Gastrocnemius medialis (tissue), 4 donors: ENCODE results near the gene ABCF3. TPM values are rescaled to one million over a fixed set of nuclear protein-coding genes. Genes with fewer than 3 reads are reported as not detected.

Source experiments
- ATAC-seq, 2 donors: fragments of 150-250 bp; one replicate each; pipeline ENCODE4 v1.9.1; 2016
- DNase-seq, 2 donors: peaks; one replicate each; pipeline ENCODE4 v3.0.0-alpha.2; 2019
- H3K27ac ChIP-seq, 4 donors: fragments of 200-600 bp; sonication (generic); 1 replicate in 1 of 4; 2 replicates in 3 of 4; pipeline ENCODE4 v1.5.1; 2016 to 2018; ENCODE audit warnings: mild to moderate bottlenecking in 2 of 4, moderate library complexity in 1 of 4
- H3K27me3 ChIP-seq, 3 donors: fragments of 200-600 bp; sonication (generic) in 2 of 3; 1 replicate in 1 of 3; 2 replicates in 2 of 3; pipeline versions ENCODE4 v1.5.1 to v1.6.0; 2016 to 2019; ENCODE audit warnings: mild to moderate bottlenecking in 1 of 3, moderate library complexity in 1 of 3
- H3K36me3 ChIP-seq, 2 donors: fragments of 200-600 bp; sonication (generic) in 1 of 2; one replicate each; pipeline ENCODE4 v1.5.1; 2017 to 2018
- H3K4me1 ChIP-seq, 2 donors: fragments of 200-600 bp; sonication (generic) in 1 of 2; one replicate each; pipeline ENCODE4 v1.5.1; 2016 to 2017; ENCODE audit warnings: mild to moderate bottlenecking in 2 of 2
- H3K4me3 ChIP-seq, 4 donors: fragments of 200-600 bp; sonication (generic) in 3 of 4; 1 replicate in 1 of 4; 2 replicates in 3 of 4; pipeline ENCODE4 v1.5.1; 2016 to 2019; ENCODE audit warnings: mild to moderate bottlenecking in 2 of 4
- H3K9me3 ChIP-seq, 3 donors: fragments of 200-600 bp; sonication (generic) in 2 of 3; 1 replicate in 1 of 3; 2 replicates in 2 of 3; pipeline ENCODE4 v1.5.1; 2016 to 2019
- POLR2A ChIP-seq, 2 donors: fragments of 450-650 bp; IDR thresholded peaks; one replicate each; pipeline ENCODE4 v1.6.1; 2017; ENCODE audit warnings: antibody characterized with exemption in 2 of 2, mild to moderate bottlenecking in 2 of 2, moderate library complexity in 2 of 2
- in situ Hi-C, 4 donors: fragments of 200-750 bp; cut with MboI; loops; one replicate each; pipeline versions ENCODE4 v1.15.0 to v1.8.0; 2017; ENCODE audit warnings: low sequenced_read_pairs in 4 of 4
- intact Hi-C: fragments of 100-400 bp; cut with DNase I; formaldehyde crosslinking; loops from one replicate; pipeline ENCODE4 v1.15.1; 2023; ENCODE audit warnings: low total_unique reads
- total RNA-seq, 4 donors: library from RNA; depleted of rRNA; stranded (reverse); fragments of >200 nt; gene quantifications; one replicate each; pipeline versions ENCODE4 v1.1.0 to v1.2.3, GENCODE V29; 2016
- TF ChIP-seq, protein P1 (sequence below), 5 experiments: fragments of 450-650 bp in 3 of 5; fragments of 200-600 bp in 2 of 5; sonication (generic) in 2 of 5; IDR thresholded peaks in 4 of 5; conservative IDR thresholded peaks in 1 of 5; 1 replicate in 4 of 5; 2 replicates in 1 of 5; pipeline ENCODE4 v1.5.1; 2016 to 2019; ENCODE audit warnings: antibody characterized with exemption in 5 of 5, mild to moderate bottlenecking in 3 of 5, moderate library complexity in 3 of 5

The ABCF3 gene
- total RNA-seq, 4 donors from 2014 or later: 52.6 to 96.4 (median 63.2) TPM

DNA sequence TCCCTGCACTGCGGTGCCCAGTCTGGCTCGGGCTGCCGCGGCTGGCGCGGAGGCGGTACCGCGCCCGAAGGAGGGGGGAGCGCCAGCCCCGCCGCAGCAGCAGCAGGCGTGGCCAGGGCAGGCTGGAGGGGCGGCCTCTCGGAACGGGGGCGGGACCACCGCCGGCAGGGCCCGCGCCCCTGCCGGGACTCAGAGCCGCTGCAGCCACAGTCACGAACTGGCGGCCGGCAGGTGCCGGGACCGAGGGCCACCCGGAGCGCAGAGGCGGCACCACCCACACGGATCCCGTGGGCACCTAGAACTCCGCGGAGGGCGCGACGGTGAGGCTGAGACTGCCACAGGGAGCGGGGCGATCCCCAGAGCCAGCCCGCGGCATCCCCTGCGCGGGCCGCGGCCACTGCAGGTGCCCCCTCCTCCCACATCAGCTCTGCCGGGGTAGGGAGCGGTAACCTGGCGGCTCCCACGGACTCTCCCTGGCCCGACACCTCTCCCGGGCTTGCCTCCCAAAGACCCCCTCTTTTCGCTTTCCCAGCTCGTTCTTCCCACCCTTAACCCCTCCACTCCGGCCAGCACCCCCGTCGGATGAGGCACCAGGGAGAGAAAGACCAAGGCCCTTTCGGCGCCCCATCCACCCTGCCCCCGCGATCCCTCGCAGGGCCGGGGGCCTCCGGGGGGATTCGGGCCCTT is 43.5 kb downstream of the ABCF3 start, which contains the start of gene VWA5B2:
TSS of gene VWA5B2 (plus strand) at position 192 of the 687 bp plus-strand sequence. CDS start 944 bp downstream, outside the sequence.
- intact Hi-C loops: loop anchor here (2.0 to 5.0 kb wide), 2 partner anchors 21 to 58 kb away; no protein-coding TSS in a partner anchor
- H3K4me1 ChIP-seq: peaks cover 4 to 9% of the 10 kb centered on the region in 2 donors
- DNase-seq: no peak
- peak; percentile 18 to 29 for ATAC-seq
- no peak within 1 kb of the TSS for H3K27ac ChIP-seq
- in situ Hi-C loops: loop anchor here in 2 of 4 donors (25.0 kb wide), 2 partner anchors 92 to 342 kb away; partner anchors contain the start of genes EIF2B5 (in 1 of the 2) and PARL (in 1 of the 2)
- no peaks in the 10 kb centered on the region for H3K9me3 ChIP-seq
- H3K27me3 ChIP-seq: peaks cover 33 to 45% (median 36%) of the 10 kb centered on the region in 3 donors
- no peaks in the 10 kb centered on the region for H3K36me3 ChIP-seq
- H3K4me3 ChIP-seq: peak within 1 kb of the TSS; percentile 29 to 60 (median 52)
- TF ChIP-seq, protein P1, sequence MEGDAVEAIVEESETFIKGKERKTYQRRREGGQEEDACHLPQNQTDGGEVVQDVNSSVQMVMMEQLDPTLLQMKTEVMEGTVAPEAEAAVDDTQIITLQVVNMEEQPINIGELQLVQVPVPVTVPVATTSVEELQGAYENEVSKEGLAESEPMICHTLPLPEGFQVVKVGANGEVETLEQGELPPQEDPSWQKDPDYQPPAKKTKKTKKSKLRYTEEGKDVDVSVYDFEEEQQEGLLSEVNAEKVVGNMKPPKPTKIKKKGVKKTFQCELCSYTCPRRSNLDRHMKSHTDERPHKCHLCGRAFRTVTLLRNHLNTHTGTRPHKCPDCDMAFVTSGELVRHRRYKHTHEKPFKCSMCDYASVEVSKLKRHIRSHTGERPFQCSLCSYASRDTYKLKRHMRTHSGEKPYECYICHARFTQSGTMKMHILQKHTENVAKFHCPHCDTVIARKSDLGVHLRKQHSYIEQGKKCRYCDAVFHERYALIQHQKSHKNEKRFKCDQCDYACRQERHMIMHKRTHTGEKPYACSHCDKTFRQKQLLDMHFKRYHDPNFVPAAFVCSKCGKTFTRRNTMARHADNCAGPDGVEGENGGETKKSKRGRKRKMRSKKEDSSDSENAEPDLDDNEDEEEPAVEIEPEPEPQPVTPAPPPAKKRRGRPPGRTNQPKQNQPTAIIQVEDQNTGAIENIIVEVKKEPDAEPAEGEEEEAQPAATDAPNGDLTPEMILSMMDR (IDR thresholded peaks at IDR 0.05 in 4 of 5, conservative IDR thresholded peaks at IDR 0.05 in 1 of 5): peak in 2 of 5 experiments; percentile 24 to 32
- no peak for TF ChIP-seq POLR2A (IDR thresholded peaks at IDR 0.05)

GRCh38 chr3:184230081-184230602 is 44.1 kb downstream of the ABCF3 start:
- DNase-seq (no peak), ATAC-seq (no peak)
- no peak for TF ChIP-seq POLR2A (IDR thresholded peaks at IDR 0.05)
- TF ChIP-seq, protein P1 (IDR thresholded peaks at IDR 0.05 in 4 of 5, conservative IDR thresholded peaks at IDR 0.05 in 1 of 5): no peak
- peak overlapping the region; percentile 29 to 60 (median 52) for H3K4me3 ChIP-seq
- peaks cover 33 to 45% (median 36%) of the 10 kb centered on the region in 3 donors for H3K27me3 ChIP-seq
- no peaks in the 10 kb centered on the region for H3K36me3 ChIP-seq
- in situ Hi-C loops: loop anchor here in 2 of 4 donors (25.0 kb wide), 2 partner anchors 93 to 343 kb away; partner anchors contain the start of genes EIF2B5 (in 1 of the 2) and PARL (in 1 of the 2)
- H3K4me1 ChIP-seq: peaks cover 4 to 9% of the 10 kb centered on the region in 2 donors
- H3K9me3 ChIP-seq: no peaks in the 10 kb centered on the region
- no peak overlapping the region for H3K27ac ChIP-seq
- intact Hi-C loops: no loop called here

- no peak for TF ChIP-seq POLR2A (IDR thresholded peaks at IDR 0.05)
- in situ Hi-C loops: loop anchor here in 2 of 4 donors (25.0 kb wide), 2 partner anchors 94 to 344 kb away; partner anchors contain the start of genes EIF2B5 (in 1 of the 2) and PARL (in 1 of the 2)
Observed at GRCh38 chr3:184230603-184231528, 44.9 kb downstream of the ABCF3 start.

GRCh38 chr3:184231671-184232070 is 45.7 kb downstream of the ABCF3 start:
- no peak overlapping the region for H3K27ac ChIP-seq
- peaks cover 33 to 45% (median 36%) of the 10 kb centered on the region in 3 donors for H3K27me3 ChIP-seq
- H3K4me1 ChIP-seq: peaks cover 4 to 9% of the 10 kb centered on the region in 2 donors
- intact Hi-C loops: no loop called here
- DNase-seq: no peak
- no peaks in the 10 kb centered on the region for H3K9me3 ChIP-seq
- TF ChIP-seq, protein P1 (IDR thresholded peaks at IDR 0.05 in 4 of 5, conservative IDR thresholded peaks at IDR 0.05 in 1 of 5): no peak
- TF ChIP-seq POLR2A (IDR thresholded peaks at IDR 0.05): no peak
- ATAC-seq: no peak
- no peaks in the 10 kb centered on the region for H3K36me3 ChIP-seq
- in situ Hi-C loops: loop anchor here in 2 of 4 donors (25.0 kb wide), 2 partner anchors 94 to 344 kb away; partner anchors contain the start of genes EIF2B5 (in 1 of the 2) and PARL (in 1 of the 2)
- no peak overlapping the region for H3K4me3 ChIP-seq

More at GRCh38 chr3:184230603-184231528, 44.9 kb downstream of the ABCF3 start:
- no peak for ATAC-seq
- peaks cover 4 to 9% of the 10 kb centered on the region in 2 donors for H3K4me1 ChIP-seq
- peak overlapping the region; percentile 29 to 60 (median 52) for H3K4me3 ChIP-seq
- no peaks in the 10 kb centered on the region for H3K36me3 ChIP-seq
- H3K27me3 ChIP-seq: peaks cover 33 to 45% (median 36%) of the 10 kb centered on the region in 3 donors
- no peak overlapping the region for H3K27ac ChIP-seq
- no peaks in the 10 kb centered on the region for H3K9me3 ChIP-seq
- intact Hi-C loops: no loop called here
- no peak for DNase-seq
